ENCODE data around the gene FBXO24.
"Not testable (repeated sequence)": the region's sequence is repeated elsewhere in the genome, so short reads cannot be mapped to it uniquely, and the experiment has no call there.

Gene FBXO24

GRCh38 chr7:100563809-100564400, 22.2 kb upstream of the FBXO24 start:
- Histone ChIP-seq H3K9me3 (ENCODE audit: low read length) (no peaks in the 10 kb centered on the region), H2AFZ (ENCODE audit: low read length) (no peak overlapping the region), H3K27ac (ENCODE audit: low read depth, low read length, poor library complexity, severe bottlenecking) (no peak overlapping the region), H3K79me2 (ENCODE audit: insufficient read depth, low read length) (no peaks in the 10 kb centered on the region), H3F3A (ENCODE audit: insufficient read depth, low read length) (no peaks in the 10 kb centered on the region), H3K4me3 (ENCODE audit: low read depth, low read length, poor library complexity, severe bottlenecking) (no peak overlapping the region), H3K27me3 (ENCODE audit: insufficient read depth, low read length) (0 out of 2 replicates have a peak, but pooled peaks cover 2% of the 10 kb centered on the region), H3K9ac (ENCODE audit: low read length) (no peak overlapping the region), H4K20me1 (ENCODE audit: insufficient read depth, low read length) (no peaks in the 10 kb centered on the region), H3K4me2 (ENCODE audit: low read length) (no peak overlapping the region), H3K36me3 (ENCODE audit: insufficient read depth, low read length) (no peaks in the 10 kb centered on the region), H3K4me1 (ENCODE audit: insufficient read depth, low read length, severe bottlenecking) (peaks cover 6% of the 10 kb centered on the region), H3K9me2 (ENCODE audit: low read depth, low read length) (no peaks in the 10 kb centered on the region)
- TF ChIP-seq EZH2 (IDR thresholded peaks at IDR 0.05; ENCODE audit: borderline replicate concordance, low read length) = no peak
- TF ChIP-seq CTCF (IDR thresholded peaks at IDR 0.05; ENCODE audit: low read length) = peak; percentile 100

GRCh38 chr7:100564405-100564804, 21.7 kb upstream of the FBXO24 start:
- not testable (repeated sequence) for H3K36me3 ChIP-seq (ENCODE audit: insufficient read depth, low read length); H3K27ac ChIP-seq (ENCODE audit: low read depth, low read length, poor library complexity, severe bottlenecking); H3K79me2 ChIP-seq (ENCODE audit: insufficient read depth, low read length); H3F3A ChIP-seq (ENCODE audit: insufficient read depth, low read length); H3K4me3 ChIP-seq (ENCODE audit: low read depth, low read length, poor library complexity, severe bottlenecking); H3K9me3 ChIP-seq (ENCODE audit: low read length); H4K20me1 ChIP-seq (ENCODE audit: insufficient read depth, low read length); H2AFZ ChIP-seq (ENCODE audit: low read length); H3K4me1 ChIP-seq (ENCODE audit: insufficient read depth, low read length, severe bottlenecking); H3K9me2 ChIP-seq (ENCODE audit: low read depth, low read length); H3K9ac ChIP-seq (ENCODE audit: low read length); H3K27me3 ChIP-seq (ENCODE audit: insufficient read depth, low read length); H3K4me2 ChIP-seq (ENCODE audit: low read length)

- Histone ChIP-seq H4K20me1 (ENCODE audit: insufficient read depth, low read length) (no peaks in the 10 kb centered on the region), H2AFZ (ENCODE audit: low read length) (no peak overlapping the region), H3K9me2 (ENCODE audit: low read depth, low read length) (no peaks in the 10 kb centered on the region), H3K27ac (ENCODE audit: low read depth, low read length, poor library complexity, severe bottlenecking) (no peak overlapping the region), H3K79me2 (ENCODE audit: insufficient read depth, low read length) (no peaks in the 10 kb centered on the region), H3K4me2 (ENCODE audit: low read length) (no peak overlapping the region), H3K27me3 (ENCODE audit: insufficient read depth, low read length) (0 out of 2 replicates have a peak, but pooled peaks cover 5% of the 10 kb centered on the region), H3K4me3 (ENCODE audit: low read depth, low read length, poor library complexity, severe bottlenecking) (no peak overlapping the region), H3K9ac (ENCODE audit: low read length) (no peak overlapping the region), H3K36me3 (ENCODE audit: insufficient read depth, low read length) (no peaks in the 10 kb centered on the region), H3K4me1 (ENCODE audit: insufficient read depth, low read length, severe bottlenecking) (peaks cover 13% of the 10 kb centered on the region), H3K9me3 (ENCODE audit: low read length) (no peaks in the 10 kb centered on the region), H3F3A (ENCODE audit: insufficient read depth, low read length) (no peaks in the 10 kb centered on the region)
- TF ChIP-seq CTCF (IDR thresholded peaks at IDR 0.05; ENCODE audit: low read length) (no peak), EZH2 (IDR thresholded peaks at IDR 0.05; ENCODE audit: borderline replicate concordance, low read length) (no peak)
These were observed 21.0 kb upstream of the FBXO24 start for GRCh38 chr7:100565133-100565571.

- no peaks in the 10 kb centered on the region for H3K36me3 ChIP-seq (ENCODE audit: insufficient read depth, low read length)
- H3F3A ChIP-seq (ENCODE audit: insufficient read depth, low read length) = no peaks in the 10 kb centered on the region
- H3K9me3 ChIP-seq (ENCODE audit: low read length) = no peaks in the 10 kb centered on the region
- no peak overlapping the region for H3K4me3 ChIP-seq (ENCODE audit: low read depth, low read length, poor library complexity, severe bottlenecking)
- no peak overlapping the region for H3K9ac ChIP-seq (ENCODE audit: low read length)
- no peak overlapping the region for H2AFZ ChIP-seq (ENCODE audit: low read length)
- peaks cover 22% of the 10 kb centered on the region for H3K4me1 ChIP-seq (ENCODE audit: insufficient read depth, low read length, severe bottlenecking)
- no peaks in the 10 kb centered on the region for H3K79me2 ChIP-seq (ENCODE audit: insufficient read depth, low read length)
- TF ChIP-seq CTCF (IDR thresholded peaks at IDR 0.05; ENCODE audit: low read length) = no peak
- no peak for TF ChIP-seq EZH2 (IDR thresholded peaks at IDR 0.05; ENCODE audit: borderline replicate concordance, low read length)
- no peak overlapping the region for H3K27ac ChIP-seq (ENCODE audit: low read depth, low read length, poor library complexity, severe bottlenecking)
- no peaks in the 10 kb centered on the region for H3K9me2 ChIP-seq (ENCODE audit: low read depth, low read length)
- no peaks in the 10 kb centered on the region for H4K20me1 ChIP-seq (ENCODE audit: insufficient read depth, low read length)
- H3K4me2 ChIP-seq (ENCODE audit: low read length) = no peak overlapping the region
- 0 out of 2 replicates have a peak, but pooled peaks cover 5% of the 10 kb centered on the region for H3K27me3 ChIP-seq (ENCODE audit: insufficient read depth, low read length)
These were observed 20.1 kb upstream of the FBXO24 start for GRCh38 chr7:100566018-100566531.

Measured in OCI-LY1 (cell line).